Left ventricle myocardium inferior (tissue), 1 donor: ENCODE data around the gene SLC37A1. TPM values are rescaled to one million over a fixed set of nuclear protein-coding genes. Genes with fewer than 3 reads are reported as not detected.

ENCODE experiments used
- DNase-seq: peaks from one replicate; pipeline ENCODE4 v3.0.0-alpha.2; 2020
- H3K27ac ChIP-seq: fragments of 200-600 bp; replicated peaks from 2 replicates; pipeline ENCODE4 v1.8.0; 2021
- H3K27me3 ChIP-seq: fragments of 200-600 bp; 2 replicates; pipeline ENCODE4 v1.8.0; 2021; ENCODE audit warnings: low read depth
- H3K36me3 ChIP-seq: fragments of 200-600 bp; 2 replicates; pipeline ENCODE4 v1.8.0; 2021
- H3K4me1 ChIP-seq: fragments of 200-600 bp; 2 replicates; pipeline ENCODE4 v1.8.0; 2021
- H3K4me3 ChIP-seq: fragments of 200-600 bp; 2 replicates; pipeline ENCODE4 v1.8.0; 2021; ENCODE audit warnings: mild to moderate bottlenecking, moderate library complexity
- H3K9me3 ChIP-seq: fragments of 200-600 bp; replicated peaks from 2 replicates; pipeline ENCODE4 v1.8.0; 2021
- CTCF ChIP-seq: fragments of 200-600 bp; IDR thresholded peaks from 2 replicates; pipeline ENCODE4 v1.8.0; 2021; ENCODE audit warnings: antibody characterized with exemption, mild to moderate bottlenecking, borderline replicate concordance
- intact Hi-C: fragments of 100-400 bp; cut with micrococcal nuclease; formaldehyde crosslinking; loops from one replicate; pipeline ENCODE4 v1.11.0; 2022
- total RNA-seq: library from RNA; stranded (reverse); fragmentation: NEBNext Ultra II Directional; extraction: Animal tissue kit (Norgen Biotek cat#: 25700); gene quantifications from one replicate; pipeline ENCODE4 v1.2.1, GENCODE V29; 2021
- donor health status: DM: no; HTN: yes; CAD: no; lungs with severe emphysema.

Gene SLC37A1
- total RNA-seq, 1 donor from 2014 or later = 3.8 TPM

DNA sequence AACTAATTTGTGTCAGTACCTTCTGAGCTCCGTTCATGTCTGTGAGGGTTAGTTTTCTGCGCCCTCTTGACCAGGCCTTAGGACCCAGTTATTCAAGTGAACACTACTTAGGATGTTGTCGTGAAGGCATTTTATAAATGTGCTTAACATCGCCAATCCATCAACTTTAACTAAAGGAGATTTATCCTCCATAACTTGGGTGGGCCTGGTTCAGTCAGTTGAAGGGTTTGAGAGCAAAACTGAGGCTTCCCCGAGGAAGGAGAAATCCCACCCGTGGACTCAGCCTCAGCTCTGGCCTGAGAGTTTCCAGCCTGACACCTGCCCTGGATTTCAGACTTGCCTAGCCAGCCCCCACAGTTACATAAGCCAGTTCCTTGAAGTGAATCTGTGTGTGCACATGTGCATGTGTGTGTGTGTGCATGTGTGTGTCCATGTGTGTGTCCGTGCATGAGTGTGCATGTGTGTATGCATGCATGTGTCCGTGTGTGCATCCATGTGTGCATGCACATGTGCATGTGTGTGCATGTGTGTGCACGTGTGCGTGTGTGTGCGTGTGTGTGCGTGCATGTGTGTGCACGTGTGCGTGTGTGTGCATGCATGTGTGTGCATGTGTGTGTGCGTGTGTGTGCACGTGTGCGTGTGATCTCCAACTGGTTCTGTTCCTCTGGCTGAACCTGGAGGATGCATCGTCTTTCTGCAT, 77.7 kb downstream of the SLC37A1 start:
- no peak overlapping the region for H3K27ac ChIP-seq
- no peak overlapping the region for H3K4me3 ChIP-seq
- DNase-seq = no peak
- H3K9me3 ChIP-seq = no peaks in the 10 kb centered on the region
- intact Hi-C loops = loop anchor here (10.0 kb wide), 1 partner anchor 223 kb away; no protein-coding TSS in a partner anchor
- H3K4me1 ChIP-seq = peaks cover 8% of the 10 kb centered on the region
- H3K27me3 ChIP-seq = peaks cover 42% of the 10 kb centered on the region
- no peaks in the 10 kb centered on the region for H3K36me3 ChIP-seq
- no peak for TF ChIP-seq CTCF

DNA sequence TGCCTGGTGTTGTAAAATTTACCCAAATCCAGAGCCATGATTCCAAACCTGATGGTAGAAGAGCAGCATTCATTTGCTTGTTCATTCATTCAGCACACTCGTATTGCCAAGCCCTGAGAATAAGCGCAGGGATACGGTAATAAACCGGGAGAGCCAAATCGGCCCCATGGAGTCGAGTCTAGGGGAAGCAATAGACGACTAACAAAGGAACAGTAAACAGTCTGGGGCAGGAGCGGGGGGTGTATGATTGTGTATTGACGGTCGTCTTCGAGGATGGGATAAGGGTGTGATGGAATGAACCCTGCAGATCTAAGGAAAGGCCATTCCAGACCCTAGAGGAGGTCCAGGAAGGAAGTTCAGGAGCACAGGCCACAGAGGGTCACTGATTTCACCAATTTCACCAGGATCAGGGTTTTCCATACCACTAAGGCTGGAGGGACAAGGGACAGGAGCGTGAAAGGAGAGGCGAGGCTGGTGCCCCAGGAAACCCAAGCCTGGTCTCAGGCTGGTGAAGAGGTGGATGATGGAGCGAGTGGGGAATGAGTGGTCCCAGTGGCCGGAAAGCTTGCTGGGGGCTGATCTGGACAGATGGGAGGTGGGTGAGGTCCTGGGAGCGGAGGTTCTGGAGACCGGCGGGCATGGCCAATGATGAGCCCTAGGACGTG, 78.6 kb downstream of the SLC37A1 start:
- DNase-seq = no peak
- no peak overlapping the region for H3K4me3 ChIP-seq
- H3K9me3 ChIP-seq = peaks cover 2% of the 10 kb centered on the region
- TF ChIP-seq CTCF = no peak
- no peaks in the 10 kb centered on the region for H3K36me3 ChIP-seq
- peaks cover 8% of the 10 kb centered on the region for H3K4me1 ChIP-seq
- intact Hi-C loops = loop anchor here (10.0 kb wide), 1 partner anchor 223 kb away; no protein-coding TSS in a partner anchor
- peaks cover 49% of the 10 kb centered on the region for H3K27me3 ChIP-seq
- no peak overlapping the region for H3K27ac ChIP-seq

DNA sequence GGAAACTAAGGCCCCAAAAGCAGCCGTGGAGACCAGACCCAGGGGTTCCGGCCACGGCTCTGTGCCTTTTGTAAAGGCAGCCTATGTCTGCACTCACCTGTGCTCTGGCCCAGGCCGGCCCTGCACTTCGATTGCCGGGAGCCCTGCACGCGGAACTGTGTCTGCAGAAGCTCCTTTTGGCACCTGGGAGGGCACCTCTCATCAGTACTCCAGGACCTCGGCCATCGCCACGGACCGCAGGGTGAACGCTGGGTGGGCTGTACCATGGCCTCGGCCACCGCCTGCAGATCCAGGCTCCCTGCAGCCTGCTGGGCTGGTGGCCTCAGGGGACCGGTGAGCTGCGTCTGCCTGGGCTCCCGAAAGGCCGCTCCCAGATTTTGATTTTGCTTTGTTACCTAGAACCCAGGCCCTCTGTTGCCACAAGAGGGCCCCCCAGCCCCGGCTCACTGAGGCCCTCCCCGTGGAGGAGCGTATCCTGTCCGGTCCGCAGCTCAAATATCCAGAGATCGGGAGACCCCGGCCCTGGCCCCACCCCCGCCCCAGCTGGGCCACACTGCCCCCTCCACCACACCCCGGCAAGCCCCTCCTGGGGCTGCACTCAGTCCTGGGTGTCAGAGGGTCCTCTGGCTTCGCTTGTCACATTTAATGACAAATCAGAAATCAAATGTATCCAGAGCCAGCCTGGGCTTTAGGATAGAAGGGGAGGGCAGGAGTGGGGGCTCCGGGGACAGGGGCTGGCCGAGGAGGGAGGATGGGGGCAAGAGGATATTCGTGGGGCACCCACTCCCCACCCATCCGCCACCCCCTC, 79.6 kb downstream of the SLC37A1 start:
- Histone ChIP-seq H3K9me3 (peaks cover 11% of the 10 kb centered on the region), H3K27ac (no peak overlapping the region), H3K36me3 (no peaks in the 10 kb centered on the region), H3K4me1 (peaks cover 8% of the 10 kb centered on the region), H3K4me3 (peak overlapping the region; percentile 24), H3K27me3 (peaks cover 55% of the 10 kb centered on the region)
- TF ChIP-seq CTCF = peak; percentile 87
- intact Hi-C loops = loop anchor here (10.0 kb wide), 1 partner anchor 222 kb away; no protein-coding TSS in a partner anchor
- DNase-seq = peak; percentile 58

DNA sequence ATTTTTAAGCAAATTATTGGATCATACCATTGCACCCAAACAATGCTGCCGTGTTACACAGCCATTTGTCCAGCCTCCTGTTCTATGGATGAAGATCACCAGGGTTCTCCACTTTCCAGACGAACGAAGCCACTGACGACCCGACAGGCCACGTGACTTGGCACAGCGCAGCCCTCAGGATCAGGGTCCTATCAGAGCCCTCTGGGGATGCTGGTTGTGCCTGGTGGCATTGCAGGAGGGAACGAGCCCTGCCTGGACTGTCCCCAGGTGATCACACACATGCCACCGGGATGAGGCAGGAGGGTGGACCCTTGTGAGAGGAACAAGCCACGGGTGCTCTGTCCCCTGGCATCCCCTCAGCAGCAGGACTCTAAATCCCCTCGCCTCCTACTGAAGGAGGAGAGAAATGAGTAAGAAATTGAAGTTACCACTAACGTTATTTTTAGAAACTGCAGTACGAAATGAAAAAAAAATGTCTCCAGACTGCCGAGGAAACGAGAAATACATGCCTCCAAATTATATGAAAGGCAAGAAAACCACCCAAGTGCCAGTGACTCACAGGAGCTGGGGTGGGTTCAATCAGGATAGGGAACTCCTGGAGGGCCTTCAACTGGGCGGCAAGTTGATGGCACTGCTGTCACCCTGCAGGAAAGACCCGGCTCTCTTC, 81.1 kb downstream of the SLC37A1 start:
- Histone ChIP-seq H3K4me1 (peaks cover 8% of the 10 kb centered on the region), H3K36me3 (no peaks in the 10 kb centered on the region), H3K9me3 (peaks cover 15% of the 10 kb centered on the region), H3K27me3 (peaks cover 65% of the 10 kb centered on the region), H3K4me3 (no peak overlapping the region), H3K27ac (no peak overlapping the region)
- no peak for TF ChIP-seq CTCF
- DNase-seq = no peak
- intact Hi-C loops = loop anchor here (10.0 kb wide), 1 partner anchor 220 kb away; no protein-coding TSS in a partner anchor
